Activated CD4-positive, alpha-beta memory T cell treated with anti-CD3 and anti-CD28 coated beads for 36 hours (primary cell): Measurements from ENCODE around the gene SCLY. TPM values are rescaled to one million over a fixed set of nuclear protein-coding genes. Genes with fewer than 3 reads are reported as not detected.

Experiments
- CTCF ChIA-PET: fragments of 350-600 bp; sonication (Branson Sonifier 250); formaldehyde crosslinking; loops from one replicate; lab custom pipeline; 2021; ENCODE audit warnings: antibody characterized with exemption, inconsistent platforms; lab: Charles Lee
- POLR2A ChIA-PET: fragments of 350-600 bp; sonication (Branson Sonifier 250); formaldehyde crosslinking; loops from one replicate; lab custom pipeline; 2021; ENCODE audit warnings: antibody characterized with exemption; lab: Charles Lee
- DNase-seq: peaks from one replicate; pipeline ENCODE4 v3.0.0-alpha.2; 2020
- H3K27ac Mint-ChIP-seq: one replicate; pipeline ENCODE4 v1.8.0; 2021; ENCODE audit warnings: mixed read lengths
- H3K27me3 Mint-ChIP-seq: one replicate; pipeline ENCODE4 v1.8.0; 2021; ENCODE audit warnings: mixed read lengths
- H3K36me3 Mint-ChIP-seq: one replicate; pipeline ENCODE4 v1.8.0; 2021; ENCODE audit warnings: mixed read lengths
- H3K4me1 Mint-ChIP-seq: one replicate; pipeline ENCODE4 v1.8.0; 2021; ENCODE audit warnings: low read depth, mixed read lengths
- H3K4me3 Mint-ChIP-seq: one replicate; pipeline ENCODE4 v1.8.0; 2021; ENCODE audit warnings: mild to moderate bottlenecking, mixed read lengths
- H3K9me3 Mint-ChIP-seq: one replicate; pipeline ENCODE4 v1.8.0; 2021; ENCODE audit warnings: mixed read lengths
- intact Hi-C: fragments of 100-400 bp; cut with micrococcal nuclease; formaldehyde crosslinking; loops from one replicate; pipeline ENCODE4 v1.15.1; 2023
- total RNA-seq, 2 experiments: library from RNA; stranded (reverse); gene quantifications; one replicate each; pipeline ENCODE4 v1.2.3, GENCODE V29; 2021

Gene SCLY
- total RNA-seq, 2 experiments from 2014 or later = 47.9 to 51.8 TPM

GRCh38 chr2:238102865-238103264 lies 42.1 kb downstream of the SCLY start:
- CTCF ChIA-PET = no interaction called here
- Mint-ChIP-seq H3K4me1 (no peaks in the 10 kb centered on the region), H3K9me3 (no peaks in the 10 kb centered on the region), H3K27me3 (no peaks in the 10 kb centered on the region), H3K27ac (no peak overlapping the region), H3K4me3 (no peak overlapping the region), H3K36me3 (peaks cover 4% of the 10 kb centered on the region)
- intact Hi-C loops = no loop called here
- DNase-seq = peak; percentile 6
- POLR2A ChIA-PET = no interaction called here

DNA sequence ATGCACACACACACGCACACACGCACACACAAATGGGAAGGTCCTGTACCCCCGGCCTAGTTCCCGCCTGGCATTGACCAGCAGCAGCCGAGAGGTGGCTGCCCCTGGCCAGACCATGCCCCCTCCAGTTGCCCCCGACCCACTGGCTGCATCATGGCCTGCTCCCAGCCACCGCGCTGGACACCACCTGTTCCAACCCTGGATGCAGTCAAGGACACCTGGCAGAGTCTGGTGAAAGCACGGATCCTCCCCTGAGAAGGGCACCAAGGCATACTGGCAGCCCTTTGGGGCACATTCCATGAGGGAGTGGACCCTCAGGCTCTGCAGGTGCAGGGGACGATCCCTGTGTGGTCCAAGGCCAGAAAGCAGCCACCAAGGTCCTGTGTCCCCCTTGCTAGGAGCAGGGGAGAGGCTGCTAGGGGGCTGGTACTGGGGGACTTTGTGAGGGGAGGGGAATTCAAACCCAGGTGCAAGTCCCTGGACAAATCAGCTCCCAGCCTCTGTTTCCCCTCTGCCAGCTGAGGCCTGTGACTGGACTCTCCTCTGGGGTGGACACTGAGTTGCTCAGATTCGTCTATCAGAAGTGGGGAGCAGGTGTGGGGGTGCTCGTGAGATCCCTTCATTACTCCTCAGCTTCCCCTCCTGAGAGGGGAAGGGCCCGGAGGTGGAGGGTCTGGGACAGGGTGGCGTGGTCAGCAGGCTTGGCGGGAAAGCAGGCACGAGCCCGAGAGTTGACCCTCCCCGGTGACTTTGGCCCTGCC lies 42.8 kb downstream of the SCLY start:
- Mint-ChIP-seq H3K27ac (no peak overlapping the region), H3K4me3 (no peak overlapping the region), H3K4me1 (no peaks in the 10 kb centered on the region), H3K27me3 (no peaks in the 10 kb centered on the region), H3K36me3 (peaks cover 2% of the 10 kb centered on the region), H3K9me3 (no peaks in the 10 kb centered on the region)
- intact Hi-C loops = no loop called here
- POLR2A ChIA-PET = no interaction called here
- CTCF ChIA-PET = no interaction called here
- peak; percentile 1 for DNase-seq

DNA sequence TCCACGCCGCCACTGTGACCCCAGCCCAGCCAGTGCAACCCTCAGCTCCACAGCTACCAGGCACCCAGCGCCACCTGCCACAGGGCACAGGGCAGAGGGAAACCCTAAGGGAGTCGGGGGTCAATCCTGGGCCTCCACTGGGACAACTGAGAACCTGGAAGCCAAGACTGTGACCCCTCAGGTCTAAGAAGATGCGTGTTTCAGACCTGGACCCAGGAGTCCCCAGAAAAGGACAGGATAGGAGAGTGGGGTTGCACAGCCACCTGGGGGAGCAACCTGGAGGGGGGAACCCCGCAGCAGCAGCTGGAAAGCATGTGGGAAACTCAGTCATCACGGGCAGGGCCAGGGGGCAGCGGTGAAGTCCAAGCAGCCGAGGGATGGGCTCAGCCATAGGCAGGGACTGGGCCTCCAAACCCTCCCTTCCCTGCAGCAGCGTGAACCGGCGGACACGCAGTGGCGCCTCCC lies 43.5 kb downstream of the SCLY start:
- H3K9me3 Mint-ChIP-seq = no peaks in the 10 kb centered on the region
- DNase-seq = no peak
- ChIA-PET POLR2A (no interaction called here), CTCF (no interaction called here)
- H3K36me3 Mint-ChIP-seq = no peaks in the 10 kb centered on the region
- peaks cover 3% of the 10 kb centered on the region for H3K4me1 Mint-ChIP-seq
- intact Hi-C loops = no loop called here
- H3K27me3 Mint-ChIP-seq = no peaks in the 10 kb centered on the region
- H3K27ac Mint-ChIP-seq = no peak overlapping the region
- no peak overlapping the region for H3K4me3 Mint-ChIP-seq

- DNase-seq = no peak
- CTCF ChIA-PET = no interaction called here
- Mint-ChIP-seq H3K4me3 (no peak overlapping the region), H3K4me1 (peaks cover 3% of the 10 kb centered on the region), H3K9me3 (no peaks in the 10 kb centered on the region), H3K27ac (no peak overlapping the region), H3K27me3 (no peaks in the 10 kb centered on the region), H3K36me3 (no peaks in the 10 kb centered on the region)
- POLR2A ChIA-PET = no interaction called here
- intact Hi-C loops = no loop called here
Measured at GRCh38 chr2:238104691-238105371, 44.0 kb downstream of the SCLY start.

GRCh38 chr2:238105506-238106338 lies 44.9 kb downstream of the SCLY start:
- Mint-ChIP-seq H3K4me1 (peaks cover 3% of the 10 kb centered on the region), H3K4me3 (no peak overlapping the region), H3K36me3 (no peaks in the 10 kb centered on the region), H3K9me3 (no peaks in the 10 kb centered on the region), H3K27ac (no peak overlapping the region), H3K27me3 (no peaks in the 10 kb centered on the region)
- no peak for DNase-seq
- intact Hi-C loops = no loop called here
- CTCF ChIA-PET = no interaction called here
- POLR2A ChIA-PET = no interaction called here

DNA sequence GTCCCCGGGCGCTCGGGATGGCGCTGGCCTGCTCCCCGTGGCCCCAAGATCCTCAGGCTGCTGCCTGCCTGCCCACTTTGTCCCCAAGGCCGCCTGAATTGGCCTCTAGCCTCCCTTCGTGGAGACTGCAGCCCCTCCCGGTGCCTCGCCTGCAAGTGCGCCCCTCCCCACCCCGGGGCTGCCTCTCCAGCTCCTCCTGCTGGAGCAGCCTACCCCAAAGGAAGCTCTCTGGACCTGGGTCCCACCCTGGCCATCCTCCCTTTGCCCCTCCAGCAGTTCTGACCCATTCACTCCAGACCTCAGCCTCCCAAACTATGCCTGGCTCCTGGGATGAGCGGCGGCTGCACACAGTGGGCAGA lies 45.5 kb downstream of the SCLY start:
- POLR2A ChIA-PET = no interaction called here

GRCh38 chr2:238106698-238107524 lies 46.1 kb downstream of the SCLY start:
- no peaks in the 10 kb centered on the region for H3K27me3 Mint-ChIP-seq
- ChIA-PET POLR2A (no interaction called here), CTCF (interaction anchor here (1.3 kb wide), 1 partner anchor 249 kb away, joined by 5 read pairs; no protein-coding TSS in a partner anchor)
- no peaks in the 10 kb centered on the region for H3K36me3 Mint-ChIP-seq
- DNase-seq = peak; percentile 26
- no peak overlapping the region for H3K27ac Mint-ChIP-seq
- intact Hi-C loops = no loop called here
- H3K4me1 Mint-ChIP-seq = peaks cover 3% of the 10 kb centered on the region
- no peak overlapping the region for H3K4me3 Mint-ChIP-seq
- no peaks in the 10 kb centered on the region for H3K9me3 Mint-ChIP-seq

More for the DNA sequence above, 45.5 kb downstream of the SCLY start:
- Mint-ChIP-seq H3K9me3 (no peaks in the 10 kb centered on the region), H3K4me3 (no peak overlapping the region), H3K4me1 (peaks cover 3% of the 10 kb centered on the region), H3K27ac (no peak overlapping the region), H3K27me3 (no peaks in the 10 kb centered on the region), H3K36me3 (no peaks in the 10 kb centered on the region)
- no peak for DNase-seq
- intact Hi-C loops = no loop called here
- CTCF ChIA-PET = interaction anchor here (1.3 kb wide), 1 partner anchor 248 kb away, joined by 5 read pairs; no protein-coding TSS in a partner anchor

- CTCF ChIA-PET = interaction anchor here (1.3 kb wide), 1 partner anchor 250 kb away, joined by 5 read pairs; no protein-coding TSS in a partner anchor
- no peak for DNase-seq
- POLR2A ChIA-PET = no interaction called here
- H3K4me1 Mint-ChIP-seq = peaks cover 3% of the 10 kb centered on the region
- no peak overlapping the region for H3K27ac Mint-ChIP-seq
- H3K27me3 Mint-ChIP-seq = no peaks in the 10 kb centered on the region
- H3K36me3 Mint-ChIP-seq = no peaks in the 10 kb centered on the region
- intact Hi-C loops = no loop called here
- peaks cover 2% of the 10 kb centered on the region for H3K9me3 Mint-ChIP-seq
- H3K4me3 Mint-ChIP-seq = no peak overlapping the region
Measured at GRCh38 chr2:238107525-238108422, 47.0 kb downstream of the SCLY start.

DNA sequence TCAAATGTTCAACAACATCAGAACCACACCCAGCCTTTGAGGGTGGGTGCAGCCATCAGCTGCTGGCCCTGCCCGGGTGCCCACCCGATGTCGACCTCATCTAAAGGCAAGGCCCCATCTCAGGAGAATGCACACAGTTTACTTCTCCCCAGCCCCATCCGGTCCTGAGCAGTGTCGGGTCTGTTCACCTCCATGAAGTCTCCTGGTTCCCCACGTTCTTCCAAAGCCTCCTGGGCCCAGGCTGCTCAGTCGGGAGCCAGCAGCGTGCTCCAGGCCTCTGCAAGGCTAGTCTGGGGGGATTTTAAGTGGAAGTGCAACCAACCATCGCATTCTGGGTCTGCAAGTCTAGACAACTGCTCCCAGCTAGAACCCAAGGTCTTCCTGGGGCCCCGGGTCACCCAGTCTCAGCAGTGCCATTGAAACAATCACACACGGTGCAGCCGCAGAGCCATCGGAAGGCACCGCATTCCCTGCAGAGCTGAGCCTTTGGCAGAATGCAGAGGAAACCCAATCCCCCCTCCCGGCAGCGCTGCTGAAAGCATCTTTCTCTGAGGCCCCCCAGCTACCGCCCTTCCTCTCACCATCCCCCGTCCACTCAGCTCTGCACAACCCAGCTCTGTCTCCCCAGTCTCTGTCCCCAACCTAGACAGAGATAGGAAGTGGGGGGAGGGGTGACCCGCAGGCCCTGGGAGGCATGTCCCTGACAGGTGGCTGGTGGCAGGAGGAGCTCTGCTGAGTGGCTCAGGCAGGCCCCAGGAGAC lies 47.8 kb downstream of the SCLY start:
- ChIA-PET POLR2A (no interaction called here), CTCF (no interaction called here)
- Mint-ChIP-seq H3K36me3 (peaks cover 2% of the 10 kb centered on the region), H3K27ac (no peak overlapping the region), H3K4me3 (no peak overlapping the region), H3K27me3 (no peaks in the 10 kb centered on the region), H3K4me1 (peaks cover 3% of the 10 kb centered on the region), H3K9me3 (peaks cover 7% of the 10 kb centered on the region)
- intact Hi-C loops = no loop called here
- peak; percentile 26 for DNase-seq

- ChIA-PET POLR2A (no interaction called here), CTCF (no interaction called here)
- H3K4me1 Mint-ChIP-seq = peaks cover 3% of the 10 kb centered on the region
- H3K4me3 Mint-ChIP-seq = no peak overlapping the region
- peaks cover 2% of the 10 kb centered on the region for H3K36me3 Mint-ChIP-seq
- DNase-seq = no peak
- intact Hi-C loops = no loop called here
- peaks cover 7% of the 10 kb centered on the region for H3K9me3 Mint-ChIP-seq
- no peak overlapping the region for H3K27ac Mint-ChIP-seq
- H3K27me3 Mint-ChIP-seq = peaks cover 7% of the 10 kb centered on the region
Measured at GRCh38 chr2:238113611-238114010, 52.8 kb downstream of the SCLY start.
